K562 (cell line): ENCODE data around the gene GPR12. TPM values are rescaled to one million over a fixed set of nuclear protein-coding genes. Genes with fewer than 3 reads are reported as not detected.

Experiments
- ATAC-seq: fragments of 200-7000 bp; cut with Tn5 transposase; 3 replicates; pipeline ENCODE4 v1.9.1; 2020; ENCODE audit warnings: moderate library complexity
- BruUV-seq: library from RNA; stranded (reverse); fragments of 400-500 nt; replicated peaks from 2 replicates; lab custom pipeline; 2021; lab: Mats Ljungman, UMichigan
- CTCF ChIA-PET: fragments of 300-600 bp; formaldehyde crosslinking; extraction: SDS; loops from one replicate; lab custom pipeline; 2021; ENCODE audit warnings: low intra/inter-chr PET ratio; lab: Yijun Ruan, JAX
- POLR2A ChIA-PET: fragments of 300-600, 350-650 bp; sonication (Branson Sonifier 250); formaldehyde crosslinking; extraction: SDS; loops from one replicate; lab custom pipeline; 2021; ENCODE audit warnings: antibody characterized with exemption, inconsistent platforms; lab: Yijun Ruan, JAX
- DNase-seq, 4 experiments: peaks; one replicate each; pipeline versions ENCODE4 v3.0.0 to v3.0.0-alpha.2; 2011 to 2018; ENCODE audit warnings: low spot score in 3 of 4, mixed read lengths in 3 of 4; ENCODE audit errors: extremely low read depth in 1 of 4
- FAIRE-seq: peaks from 2 replicates; lab custom pipeline; 2011; peaks lifted over from hg19 to GRCh38; lab: Jason Lieb, UNC
- H2AFZ ChIP-seq: 2 replicates; pipeline ENCODE4 v1.6.0; 2011; ENCODE audit warnings: low read depth, low read length, control low read depth, inconsistent platforms
- H3K27ac ChIP-seq: fragments of 200-600 bp; 3 replicates; pipeline ENCODE4 v1.8.0; 2011; ENCODE audit warnings: low read depth, mild to moderate bottlenecking, control low read depth, inconsistent platforms, low read length, moderate library complexity, mixed read lengths; ENCODE audit errors: extremely low read depth
- H3K27me3 ChIP-seq, 2 experiments: fragments of 300-600 bp in 1 of 2; 2 replicates in 1 of 2; 3 replicates in 1 of 2; pipeline versions ENCODE4 v1.6.0 to v1.8.0; 2011; ENCODE audit warnings: inconsistent platforms in 2 of 2, low read length in 2 of 2, mild to moderate bottlenecking in 1 of 2, mixed read lengths in 1 of 2, moderate library complexity in 1 of 2; ENCODE audit not compliant: control insufficient read depth in 2 of 2, insufficient read depth in 2 of 2
- H3K36me3 ChIP-seq: fragments of 300-600 bp; 3 replicates; pipeline ENCODE4 v1.8.0; 2011; ENCODE audit warnings: mild to moderate bottlenecking, low read length, inconsistent platforms; ENCODE audit not compliant: control insufficient read depth, insufficient read depth
- H3K4me1 ChIP-seq, 2 experiments: fragments of 200-600 bp in 1 of 2; replicated peaks in 1 of 2; 2 replicates in 1 of 2; 3 replicates in 1 of 2; pipeline versions ENCODE4 v1.5.1 to v1.8.0; 2011; ENCODE audit warnings: inconsistent platforms in 2 of 2, low read length in 2 of 2, mild to moderate bottlenecking in 1 of 2, mixed read lengths in 1 of 2, moderate library complexity in 1 of 2; ENCODE audit not compliant: control insufficient read depth in 2 of 2, insufficient read depth in 2 of 2
- H3K4me2 ChIP-seq: 2 replicates; pipeline ENCODE4 v1.6.1; 2011; ENCODE audit warnings: low read length, control low read depth, inconsistent platforms, mixed read lengths; ENCODE audit not compliant: insufficient read depth
- H3K4me3 ChIP-seq: fragments of 200-600 bp; sonication (generic), shearing (Covaris generic); 2 replicates; pipeline ENCODE4 v1.5.1; 2016; ENCODE audit warnings: control low read depth, inconsistent platforms
- H3K79me2 ChIP-seq: fragments of 200-600 bp; 3 replicates; pipeline ENCODE4 v1.8.0; 2011; ENCODE audit warnings: low read length, inconsistent platforms; ENCODE audit not compliant: control insufficient read depth, insufficient read depth
- H3K9ac ChIP-seq, 2 experiments: 2 replicates each; pipeline versions ENCODE4 v1.6.0 to v1.6.1; 2011; ENCODE audit warnings: low read depth in 2 of 2, low read length in 2 of 2, control low read depth in 1 of 2, inconsistent platforms in 1 of 2, mild to moderate bottlenecking in 1 of 2, mixed read lengths in 1 of 2; ENCODE audit not compliant: insufficient read depth in 1 of 2
- H3K9me1 ChIP-seq: one replicate; pipeline ENCODE4 v1.6.0; 2011; ENCODE audit warnings: inconsistent platforms, mild to moderate bottlenecking, low read length, moderate library complexity; ENCODE audit not compliant: control insufficient read depth, insufficient read depth
- H3K9me3 ChIP-seq: replicated peaks from 2 replicates; pipeline ENCODE4 v1.5.1; 2011; ENCODE audit warnings: low read depth, low read length, inconsistent platforms; ENCODE audit not compliant: control insufficient read depth, insufficient read depth
- H4K20me1 ChIP-seq: replicated peaks from 2 replicates; pipeline ENCODE4 v1.6.1; 2011; ENCODE audit warnings: low read length, inconsistent platforms, mixed read lengths; ENCODE audit not compliant: control insufficient read depth, insufficient read depth
- CAMTA2 ChIP-seq: fragments of 250-450 bp; sonication (Bioruptor Pico); conservative IDR thresholded peaks from 2 replicates; pipeline ENCODE4 v1.5.1; 2022
- COPS2 ChIP-seq: fragments of 450-650 bp; conservative IDR thresholded peaks from 2 replicates; pipeline ENCODE4 v1.6.1; 2016; ENCODE audit warnings: mild to moderate bottlenecking, moderate library complexity
- CREM ChIP-seq: IDR thresholded peaks from 2 replicates; pipeline ENCODE4 v1.6.1; 2014; ENCODE audit warnings: antibody characterized with exemption, low read depth
- MTA1 ChIP-seq: fragments of 450-650 bp; IDR thresholded peaks from 2 replicates; pipeline ENCODE4 v1.6.1; 2017; ENCODE audit warnings: borderline replicate concordance
- RBM17 ChIP-seq: fragments of 200-400 bp; formaldehyde crosslinking; IDR thresholded peaks from 2 replicates; pipeline ENCODE4 v1.6.1; 2017; ENCODE audit warnings: low read depth, mild to moderate bottlenecking, low read length, borderline replicate concordance
- SMARCA4 ChIP-seq: fragments of 450-650 bp; IDR thresholded peaks from 2 replicates; pipeline ENCODE4 v1.6.1; 2016
- WGBS: fragments of 100-300 bp; shearing (Covaris generic); methylation state at CpG from one replicate; pipeline ENCODE4 v1.1.6; 2016; ENCODE audit warnings: low coverage, mixed read lengths; ENCODE audit not compliant: insufficient coverage; ENCODE audit errors: missing lambda C conversion rate; 5-methylcytosine and 5-hydroxymethylcytosine counted together
- in situ Hi-C: fragments of 300-500 bp; cut with MboI; formaldehyde crosslinking; loops from 4 replicates; pipeline ENCODE4 v1.15.0; 2018; ENCODE audit warnings: inconsistent platforms, mixed read lengths
- intact Hi-C: fragments of 100-400 bp; cut with micrococcal nuclease; formaldehyde crosslinking; loops from 2 replicates; pipeline ENCODE4 v1.14.2; 2022
- polyA plus RNA-seq, 8 experiments: library from polyadenylated mRNA; depleted of rRNA in 4 of 8; stranded (reverse) in 5 of 8; unstranded in 3 of 8; fragments of >200 nt; fragmentation: Nextera tagmentation in 2 of 8; fragmentation: Illumina TruSeq in 1 of 8; extraction: Ambion mirVana in 2 of 8; extraction: Trizol in 1 of 8; gene quantifications; 2 replicates each; pipeline versions ENCODE4 v1.2.1 to v1.2.3, GENCODE V29; 2011 to 2014; ENCODE audit warnings: inconsistent platforms in 1 of 8, missing spikeins in 1 of 8
- total RNA-seq, 7 experiments: library from RNA; depleted of rRNA in 6 of 7; stranded (reverse); fragments of >200 nt in 6 of 7; fragmentation: Illumina TruSeq in 2 of 7; extraction: Trizol in 2 of 7; gene quantifications; 2 replicates each; pipeline versions ENCODE4 v1.2.1 to v1.2.3, GENCODE V29; 2011 to 2021; ENCODE audit warnings: low replicate concordance in 1 of 7
- TF ChIP-seq, protein P1 (sequence below): fragments of 450-650 bp; IDR thresholded peaks from 2 replicates; pipeline ENCODE4 v1.6.1; 2016; ENCODE audit warnings: missing biosample characterization, missing genetic modification characterization
- TF ChIP-seq, protein P2 (sequence below): IDR thresholded peaks from 2 replicates; pipeline ENCODE4 v1.6.1; 2011; ENCODE audit not compliant: insufficient read length; ENCODE audit errors: extremely low read depth
- TF ChIP-seq, protein P3 (sequence below): fragments of 200-800 bp; sonication (Bioruptor generic); IDR thresholded peaks from 2 replicates; pipeline ENCODE4 v1.6.1; 2017; ENCODE audit warnings: missing genetic modification characterization, missing compliant biosample characterization

Gene GPR12
- total and polyA plus RNA-seq, 9 of the 15 experiments (the other 6 are each of a cell fraction or from before 2014, with no cell fraction given): not detected

DNA sequence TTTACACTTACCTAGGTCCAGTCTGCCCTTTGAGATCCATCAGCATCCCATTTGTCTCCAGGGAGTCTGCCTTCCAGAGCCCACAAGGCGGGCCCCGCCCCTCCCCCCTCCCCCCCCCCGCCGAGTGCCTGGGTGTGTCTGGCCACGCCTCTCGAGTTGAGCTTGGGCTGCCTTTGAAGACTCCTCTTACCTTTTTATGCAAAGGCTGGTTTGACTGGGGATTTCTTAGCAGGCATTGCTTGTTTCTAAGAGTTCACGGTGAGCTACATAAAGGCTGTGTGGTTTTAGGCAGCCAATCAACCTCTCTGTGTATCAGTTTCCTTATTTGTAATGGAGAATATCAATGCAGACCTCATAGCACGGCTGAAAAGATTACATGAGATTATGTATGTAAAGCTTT lies 11.3 kb downstream of the GPR12 start:
- WGBS: 0% methylated on average over 4 of the region's 8 CpGs
- Histone ChIP-seq H3K4me2 (no peak overlapping the region), H3K9ac (no peak overlapping the region), H2AFZ (no peak overlapping the region), H3K27me3 (peaks cover 2 to 7% of the 10 kb centered on the region in 2 experiments; a peak in 3 of 5 replicates), H3K27ac (no peak overlapping the region), H3K79me2 (no peaks in the 10 kb centered on the region), H4K20me1 (no peaks in the 10 kb centered on the region), H3K9me1 (no peaks in the 10 kb centered on the region), H3K9me3 (no peaks in the 10 kb centered on the region), H3K36me3 (no peaks in the 10 kb centered on the region), H3K4me3 (no peak overlapping the region), H3K4me1 (no peaks in the 10 kb centered on the region)
- in situ Hi-C loops (no loop called here), intact Hi-C loops (no loop called here)
- POLR2A ChIA-PET: interaction anchor here (0.6 to 1.1 kb wide), 2 partner anchors 13 to 29 kb away, joined by 3 read pairs; no protein-coding TSS in a partner anchor
- FAIRE-seq (no peak), DNase-seq (peak; percentile 14 to 47 (median 34)), ATAC-seq (peak; percentile 52; the same call in 1 of the 3 replicates)
- no peak for TF ChIP-seq CAMTA2 (CRISPR knock-in tag)
- TF ChIP-seq MTA1: no peak
- TF ChIP-seq CREM: no peak
- TF ChIP-seq, protein P1, sequence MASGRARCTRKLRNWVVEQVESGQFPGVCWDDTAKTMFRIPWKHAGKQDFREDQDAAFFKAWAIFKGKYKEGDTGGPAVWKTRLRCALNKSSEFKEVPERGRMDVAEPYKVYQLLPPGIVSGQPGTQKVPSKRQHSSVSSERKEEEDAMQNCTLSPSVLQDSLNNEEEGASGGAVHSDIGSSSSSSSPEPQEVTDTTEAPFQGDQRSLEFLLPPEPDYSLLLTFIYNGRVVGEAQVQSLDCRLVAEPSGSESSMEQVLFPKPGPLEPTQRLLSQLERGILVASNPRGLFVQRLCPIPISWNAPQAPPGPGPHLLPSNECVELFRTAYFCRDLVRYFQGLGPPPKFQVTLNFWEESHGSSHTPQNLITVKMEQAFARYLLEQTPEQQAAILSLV (tag): no peak
- TF ChIP-seq SMARCA4: no peak
- TF ChIP-seq, protein P2, sequence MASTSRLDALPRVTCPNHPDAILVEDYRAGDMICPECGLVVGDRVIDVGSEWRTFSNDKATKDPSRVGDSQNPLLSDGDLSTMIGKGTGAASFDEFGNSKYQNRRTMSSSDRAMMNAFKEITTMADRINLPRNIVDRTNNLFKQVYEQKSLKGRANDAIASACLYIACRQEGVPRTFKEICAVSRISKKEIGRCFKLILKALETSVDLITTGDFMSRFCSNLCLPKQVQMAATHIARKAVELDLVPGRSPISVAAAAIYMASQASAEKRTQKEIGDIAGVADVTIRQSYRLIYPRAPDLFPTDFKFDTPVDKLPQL: no peak
- no peak for TF ChIP-seq RBM17
- no peak for TF ChIP-seq COPS2
- TF ChIP-seq, protein P3, sequence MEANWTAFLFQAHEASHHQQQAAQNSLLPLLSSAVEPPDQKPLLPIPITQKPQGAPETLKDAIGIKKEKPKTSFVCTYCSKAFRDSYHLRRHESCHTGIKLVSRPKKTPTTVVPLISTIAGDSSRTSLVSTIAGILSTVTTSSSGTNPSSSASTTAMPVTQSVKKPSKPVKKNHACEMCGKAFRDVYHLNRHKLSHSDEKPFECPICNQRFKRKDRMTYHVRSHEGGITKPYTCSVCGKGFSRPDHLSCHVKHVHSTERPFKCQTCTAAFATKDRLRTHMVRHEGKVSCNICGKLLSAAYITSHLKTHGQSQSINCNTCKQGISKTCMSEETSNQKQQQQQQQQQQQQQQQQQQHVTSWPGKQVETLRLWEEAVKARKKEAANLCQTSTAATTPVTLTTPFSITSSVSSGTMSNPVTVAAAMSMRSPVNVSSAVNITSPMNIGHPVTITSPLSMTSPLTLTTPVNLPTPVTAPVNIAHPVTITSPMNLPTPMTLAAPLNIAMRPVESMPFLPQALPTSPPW: peak; percentile 37; the same call in 1 of the 2 replicates
- no TSS peak for BruUV-seq
- CTCF ChIA-PET: no interaction called here
